Measurements from ENCODE around the gene RNU2-63P. TPM values are rescaled to one million over a fixed set of nuclear protein-coding genes. Genes with fewer than 3 reads are reported as not detected.

The RNU2-63P gene
- total and polyA plus RNA-seq, 2 donors (not counting 1 experiment from before 2014, with no cell fraction given) = 9.3 TPM; not detected in 1

GRCh38 chr2:88032070-88032702 lies 15.8 kb upstream of the RNU2-63P start:
- POLR2A ChIA-PET = no interaction called here
- Histone ChIP-seq H4K20me1 (ENCODE audit: control insufficient read depth, insufficient read depth, low read length, poor library complexity, severe bottlenecking) (no peaks in the 10 kb centered on the region), H3K27ac (ENCODE audit: low read length in 2 of 2) (no peak overlapping the region), H3K4me3 (ENCODE audit: control extremely low read depth in 1 of 5, extremely low read depth in 1 of 5, insufficient read depth in 1 of 5, low read depth in 2 of 5, low read length in 4 of 5) (no peak overlapping the region), H3K36me3 (replicated peaks in 1 of 2; ENCODE audit: control extremely low read depth in 1 of 2, control insufficient read depth in 1 of 2, extremely low read depth in 1 of 2, insufficient read depth in 2 of 2, low read length in 1 of 2) (peaks cover 12 to 42% of the 10 kb centered on the region in 2 experiments), H3K9me3 (ENCODE audit: control extremely low read depth in 1 of 3, control insufficient read depth in 2 of 3, insufficient read depth in 1 of 3, low read length in 2 of 3) (no peaks in the 10 kb centered on the region), H3K4me1 (ENCODE audit: control insufficient read depth in 2 of 2, insufficient read depth in 2 of 2, low read length in 2 of 2) (peaks cover 7 to 10% of the 10 kb centered on the region in 2 donors), H3K9ac (ENCODE audit: low read length) (no peak overlapping the region), H3K79me2 (ENCODE audit: control insufficient read depth, insufficient read depth, low read length) (peaks cover 4% of the 10 kb centered on the region), H3K4me2 (replicated peaks; ENCODE audit: low read depth, low read length, poor library complexity, severe bottlenecking) (no peak overlapping the region), H3K27me3 (replicated peaks in 1 of 4; ENCODE audit: control extremely low read depth in 1 of 4, control insufficient read depth in 3 of 4, insufficient read depth in 4 of 4, low read length in 3 of 4) (no peaks in the 10 kb centered on the region), H2AFZ (ENCODE audit: insufficient read depth, low read depth, low read length, poor library complexity, severe bottlenecking) (no peak overlapping the region)
- Mint-ChIP-seq H3K4me1 (peaks cover 27% of the 10 kb centered on the region), H3K9me3 (ENCODE audit: insufficient read depth) (no peaks in the 10 kb centered on the region), H3K27me3 (no peaks in the 10 kb centered on the region), H3K27ac (no peak overlapping the region), H3K4me3 (no peak overlapping the region)
- no CpG with 5 or more reads among the region's 7 CpGs for WGBS (ENCODE audit: insufficient coverage)
- no peak for ATAC-seq (ENCODE audit: low read depth)
- no peak for DNase-seq
- intact Hi-C loops (cut with micrococcal nuclease) = no loop called here
- TF ChIP-seq, protein P1, sequence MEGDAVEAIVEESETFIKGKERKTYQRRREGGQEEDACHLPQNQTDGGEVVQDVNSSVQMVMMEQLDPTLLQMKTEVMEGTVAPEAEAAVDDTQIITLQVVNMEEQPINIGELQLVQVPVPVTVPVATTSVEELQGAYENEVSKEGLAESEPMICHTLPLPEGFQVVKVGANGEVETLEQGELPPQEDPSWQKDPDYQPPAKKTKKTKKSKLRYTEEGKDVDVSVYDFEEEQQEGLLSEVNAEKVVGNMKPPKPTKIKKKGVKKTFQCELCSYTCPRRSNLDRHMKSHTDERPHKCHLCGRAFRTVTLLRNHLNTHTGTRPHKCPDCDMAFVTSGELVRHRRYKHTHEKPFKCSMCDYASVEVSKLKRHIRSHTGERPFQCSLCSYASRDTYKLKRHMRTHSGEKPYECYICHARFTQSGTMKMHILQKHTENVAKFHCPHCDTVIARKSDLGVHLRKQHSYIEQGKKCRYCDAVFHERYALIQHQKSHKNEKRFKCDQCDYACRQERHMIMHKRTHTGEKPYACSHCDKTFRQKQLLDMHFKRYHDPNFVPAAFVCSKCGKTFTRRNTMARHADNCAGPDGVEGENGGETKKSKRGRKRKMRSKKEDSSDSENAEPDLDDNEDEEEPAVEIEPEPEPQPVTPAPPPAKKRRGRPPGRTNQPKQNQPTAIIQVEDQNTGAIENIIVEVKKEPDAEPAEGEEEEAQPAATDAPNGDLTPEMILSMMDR (IDR thresholded peaks at IDR 0.05) = no peak
- TF ChIP-seq EZH2 (IDR thresholded peaks at IDR 0.05; ENCODE audit: borderline replicate concordance, insufficient read depth, low read depth, low read length, poor library complexity, severe bottlenecking) = no peak
- CTCF ChIA-PET = interaction anchor here (1.5 kb wide), 1 partner anchor 28 kb away, joined by 4 read pairs; no protein-coding TSS in a partner anchor

DNA sequence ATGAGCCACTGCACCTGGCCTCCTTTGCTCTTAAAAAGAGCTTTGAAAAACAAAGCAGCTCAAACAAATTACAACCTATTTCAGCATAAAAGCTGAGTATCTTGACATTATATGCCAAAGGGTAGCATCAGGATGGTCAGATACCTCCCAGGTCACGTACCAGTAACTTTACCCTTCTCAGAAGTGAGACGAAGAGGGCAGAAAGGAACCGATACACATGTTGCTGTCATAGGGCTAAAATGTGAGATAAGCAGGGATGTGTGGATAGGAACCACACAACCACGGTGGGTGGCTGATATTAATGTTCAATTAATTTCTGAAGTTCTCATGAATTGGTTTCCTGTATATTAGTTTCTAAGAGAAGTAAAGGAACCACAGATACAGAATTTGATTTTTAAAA lies 12.6 kb upstream of the RNU2-63P start:
- peaks cover 18% of the 10 kb centered on the region for H3K4me1 Mint-ChIP-seq
- H3K36me3 ChIP-seq (replicated peaks in 1 of 2; ENCODE audit: control extremely low read depth in 1 of 2, control insufficient read depth in 1 of 2, extremely low read depth in 1 of 2, insufficient read depth in 2 of 2, low read length in 1 of 2) = peaks cover 10 to 27% of the 10 kb centered on the region in 2 experiments

More for the DNA sequence above, 12.6 kb upstream of the RNU2-63P start:
- intact Hi-C loops (cut with micrococcal nuclease) = no loop called here
- no peaks in the 10 kb centered on the region for H3K9me3 ChIP-seq (ENCODE audit: control extremely low read depth in 1 of 3, control insufficient read depth in 2 of 3, insufficient read depth in 1 of 3, low read length in 2 of 3)
- H3K4me3 ChIP-seq (ENCODE audit: control extremely low read depth in 1 of 5, extremely low read depth in 1 of 5, insufficient read depth in 1 of 5, low read depth in 2 of 5, low read length in 4 of 5) = no peak overlapping the region
- no peak overlapping the region for H3K27ac Mint-ChIP-seq
- H2AFZ ChIP-seq (ENCODE audit: insufficient read depth, low read depth, low read length, poor library complexity, severe bottlenecking) = no peak overlapping the region
- peaks cover 7 to 11% of the 10 kb centered on the region in 2 donors for H3K4me1 ChIP-seq (ENCODE audit: control insufficient read depth in 2 of 2, insufficient read depth in 2 of 2, low read length in 2 of 2)
- no peak overlapping the region for H3K4me3 Mint-ChIP-seq
- H3K9ac ChIP-seq (ENCODE audit: low read length) = no peak overlapping the region
- no peak overlapping the region for H3K27ac ChIP-seq (ENCODE audit: low read length in 2 of 2)
- POLR2A ChIA-PET = no interaction called here
- WGBS (ENCODE audit: insufficient coverage) = 79% methylated on average over 3 of the region's 4 CpGs
- H3K4me2 ChIP-seq (replicated peaks; ENCODE audit: low read depth, low read length, poor library complexity, severe bottlenecking) = no peak overlapping the region
- no peak for DNase-seq
- H3K27me3 ChIP-seq (replicated peaks in 1 of 4; ENCODE audit: control extremely low read depth in 1 of 4, control insufficient read depth in 3 of 4, insufficient read depth in 4 of 4, low read length in 3 of 4) = no peaks in the 10 kb centered on the region
- CTCF ChIA-PET = no interaction called here
- H3K27me3 Mint-ChIP-seq = no peaks in the 10 kb centered on the region
- H4K20me1 ChIP-seq (ENCODE audit: control insufficient read depth, insufficient read depth, low read length, poor library complexity, severe bottlenecking) = no peaks in the 10 kb centered on the region
- H3K9me3 Mint-ChIP-seq (ENCODE audit: insufficient read depth) = no peaks in the 10 kb centered on the region
- ATAC-seq (ENCODE audit: low read depth) = no peak
- TF ChIP-seq, protein P1 (IDR thresholded peaks at IDR 0.05) = no peak
- no peak for TF ChIP-seq EZH2 (IDR thresholded peaks at IDR 0.05; ENCODE audit: borderline replicate concordance, insufficient read depth, low read depth, low read length, poor library complexity, severe bottlenecking)
- peaks cover 4% of the 10 kb centered on the region for H3K79me2 ChIP-seq (ENCODE audit: control insufficient read depth, insufficient read depth, low read length)
